Immature natural killer cell (primary cell): ENCODE measurements around the gene KIF3A. TPM values are rescaled to one million over a fixed set of nuclear protein-coding genes. Genes with fewer than 3 reads are reported as not detected.

ENCODE experiments used
- DNase-seq, 3 donors: peaks; one replicate each; pipeline ENCODE4 v3.0.0; 2022; ENCODE audit warnings: mixed read lengths in 1 of 3
- H3K27ac Mint-ChIP-seq, 6 donors: one replicate each; pipeline ENCODE4 v1.8.0; 2020; ENCODE audit warnings: mixed read lengths in 6 of 6, mild to moderate bottlenecking in 5 of 6, inconsistent platforms in 4 of 6, moderate library complexity in 3 of 6
- H3K27me3 Mint-ChIP-seq, 3 donors: one replicate each; pipeline ENCODE4 v1.8.0; 2020 to 2021; ENCODE audit warnings: low read depth in 3 of 3, mild to moderate bottlenecking in 3 of 3, mixed read lengths in 3 of 3, moderate library complexity in 3 of 3, inconsistent platforms in 1 of 3
- H3K36me3 Mint-ChIP-seq, 3 donors: one replicate each; pipeline ENCODE4 v1.8.0; 2020; ENCODE audit warnings: mixed read lengths in 3 of 3, inconsistent platforms in 2 of 3, mild to moderate bottlenecking in 2 of 3
- H3K4me1 Mint-ChIP-seq, 2 donors: one replicate each; pipeline ENCODE4 v1.8.0; 2020; ENCODE audit warnings: inconsistent platforms in 2 of 2, mild to moderate bottlenecking in 2 of 2, mixed read lengths in 2 of 2, moderate library complexity in 1 of 2
- H3K4me3 Mint-ChIP-seq, 5 donors: one replicate each; pipeline ENCODE4 v1.8.0; 2020; ENCODE audit warnings: mild to moderate bottlenecking in 5 of 5, mixed read lengths in 5 of 5, inconsistent platforms in 3 of 5, moderate library complexity in 3 of 5
- H3K9me3 Mint-ChIP-seq, 6 donors: one replicate each; pipeline ENCODE4 v1.8.0; 2020; ENCODE audit warnings: mild to moderate bottlenecking in 6 of 6, mixed read lengths in 6 of 6, inconsistent platforms in 4 of 6, moderate library complexity in 3 of 6
- polyA plus RNA-seq, 3 donors: library from polyadenylated mRNA; unstranded; fragments of 300-500 nt; fragmentation: Illumina TruSeq; gene quantifications; one replicate each; pipeline ENCODE4 v1.2.3, GENCODE V29; 2021

KIF3A gene
- polyA plus RNA-seq, 3 donors from 2014 or later: 7.4 to 13.5 (median 8.2) TPM

GRCh38 chr5:132742158-132742557 lies 4.8 kb upstream of the KIF3A start:
- Mint-ChIP-seq H3K27me3 (peaks cover 10 to 26% (median 13%) of the 10 kb centered on the region in 3 donors), H3K27ac (no peak overlapping the region), H3K4me1 (peaks cover 14% of the 10 kb centered on the region in 2 donors), H3K4me3 (peak overlapping the region in 1 of 5 donors; percentile 12), H3K36me3 (peaks cover 0 to 3% (median 0%) of the 10 kb centered on the region in 3 donors), H3K9me3 (peaks cover 0 to 3% (median under 1%) of the 10 kb centered on the region in 6 donors)
- no peak for DNase-seq

- H3K4me1 Mint-ChIP-seq: peaks cover 18 to 24% of the 10 kb centered on the region in 2 donors
Measured at GRCh38 chr5:132739232-132739631, 1.9 kb upstream of the KIF3A start.

GRCh38 chr5:132737982-132738681 lies 786 bp upstream of the KIF3A start:
- Mint-ChIP-seq H3K27me3 (peaks cover 5 to 24% (median 6%) of the 10 kb centered on the region in 3 donors), H3K36me3 (peaks cover 0 to 4% (median 3%) of the 10 kb centered on the region in 3 donors), H3K9me3 (peaks cover 0 to 2% (median under 1%) of the 10 kb centered on the region in 6 donors), H3K4me1 (peaks cover 18 to 24% of the 10 kb centered on the region in 2 donors), H3K27ac (peak overlapping the region; percentile 75 to 91 (median 88)), H3K4me3 (peak overlapping the region; percentile 86 to 94 (median 91))
- no peak for DNase-seq

More at GRCh38 chr5:132739232-132739631, 1.9 kb upstream of the KIF3A start:
- Mint-ChIP-seq H3K9me3 (peaks cover 0 to 2% (median under 1%) of the 10 kb centered on the region in 6 donors), H3K4me3 (no peak overlapping the region), H3K27me3 (peaks cover 6 to 25% (median 8%) of the 10 kb centered on the region in 3 donors), H3K36me3 (peaks cover 0 to 3% (median 0%) of the 10 kb centered on the region in 3 donors), H3K27ac (no peak overlapping the region)
- no peak for DNase-seq

GRCh38 chr5:132734687-132735086 lies 2.7 kb downstream of the KIF3A start:
- Mint-ChIP-seq H3K36me3 (peaks cover 1 to 15% (median 7%) of the 10 kb centered on the region in 3 donors), H3K27ac (no peak overlapping the region), H3K9me3 (no peaks in the 10 kb centered on the region), H3K27me3 (peaks cover 3 to 9% (median 6%) of the 10 kb centered on the region in 3 donors), H3K4me3 (no peak overlapping the region), H3K4me1 (peaks cover 18 to 25% of the 10 kb centered on the region in 2 donors)
- DNase-seq: no peak

- no peak for DNase-seq
- Mint-ChIP-seq H3K9me3 (no peaks in the 10 kb centered on the region), H3K4me3 (no peak overlapping the region)
Measured at GRCh38 chr5:132733499-132734148, 3.7 kb downstream of the KIF3A start.

GRCh38 chr5:132729896-132730295 lies 7.5 kb downstream of the KIF3A start:
- peaks cover 0 to 4% of the 10 kb centered on the region in 2 donors for H3K4me1 Mint-ChIP-seq
- H3K27me3 Mint-ChIP-seq: no peaks in the 10 kb centered on the region
- no peak for DNase-seq
- H3K27ac Mint-ChIP-seq: no peak overlapping the region
- no peak overlapping the region for H3K4me3 Mint-ChIP-seq
- peaks cover 4 to 39% (median 15%) of the 10 kb centered on the region in 3 donors for H3K36me3 Mint-ChIP-seq
- H3K9me3 Mint-ChIP-seq: no peaks in the 10 kb centered on the region

More at GRCh38 chr5:132733499-132734148, 3.7 kb downstream of the KIF3A start:
- Mint-ChIP-seq H3K27ac (no peak overlapping the region), H3K4me1 (peaks cover 18 to 29% of the 10 kb centered on the region in 2 donors), H3K36me3 (peaks cover 4 to 21% (median 15%) of the 10 kb centered on the region in 3 donors), H3K27me3 (peaks cover 3 to 4% (median 4%) of the 10 kb centered on the region in 3 donors)

GRCh38 chr5:132725745-132726144 lies 11.6 kb downstream of the KIF3A start:
- Mint-ChIP-seq H3K4me3 (no peak overlapping the region), H3K9me3 (no peaks in the 10 kb centered on the region), H3K4me1 (peaks cover 0 to 4% of the 10 kb centered on the region in 2 donors), H3K36me3 (peaks cover 7 to 40% (median 19%) of the 10 kb centered on the region in 3 donors), H3K27ac (no peak overlapping the region), H3K27me3 (no peaks in the 10 kb centered on the region)
- DNase-seq: no peak

- Mint-ChIP-seq H3K36me3 (peaks cover 11 to 26% (median 15%) of the 10 kb centered on the region in 3 donors), H3K27me3 (peaks cover 0 to 1% (median 0%) of the 10 kb centered on the region in 3 donors), H3K9me3 (no peaks in the 10 kb centered on the region), H3K4me3 (no peak overlapping the region), H3K4me1 (no peaks in the 10 kb centered on the region), H3K27ac (no peak overlapping the region)
- DNase-seq: no peak
Measured at GRCh38 chr5:132718544-132719312, 18.6 kb downstream of the KIF3A start.

GRCh38 chr5:132714456-132715307 lies 22.7 kb downstream of the KIF3A start:
- Mint-ChIP-seq H3K27me3 (peaks cover 0 to 1% (median 0%) of the 10 kb centered on the region in 3 donors), H3K27ac (peak overlapping the region in 1 of 6 donors; percentile 80), H3K4me3 (no peak overlapping the region), H3K4me1 (no peaks in the 10 kb centered on the region), H3K36me3 (peaks cover 8 to 18% (median 17%) of the 10 kb centered on the region in 3 donors), H3K9me3 (no peaks in the 10 kb centered on the region)
- DNase-seq: peak in 1 of 3 donors; percentile 13

- H3K4me3 Mint-ChIP-seq: no peak overlapping the region
- no peaks in the 10 kb centered on the region for H3K4me1 Mint-ChIP-seq
- no peak for DNase-seq
- H3K27me3 Mint-ChIP-seq: no peaks in the 10 kb centered on the region
- H3K27ac Mint-ChIP-seq: no peak overlapping the region
- H3K9me3 Mint-ChIP-seq: no peaks in the 10 kb centered on the region
- H3K36me3 Mint-ChIP-seq: peaks cover 11 to 28% (median 25%) of the 10 kb centered on the region in 3 donors
Measured at GRCh38 chr5:132708645-132709044, 28.7 kb downstream of the KIF3A start.

- no peak overlapping the region for H3K4me3 Mint-ChIP-seq
- no peaks in the 10 kb centered on the region for H3K4me1 Mint-ChIP-seq
- no peaks in the 10 kb centered on the region for H3K9me3 Mint-ChIP-seq
- DNase-seq: no peak
- H3K27me3 Mint-ChIP-seq: no peaks in the 10 kb centered on the region
- H3K36me3 Mint-ChIP-seq: peaks cover 41 to 48% (median 48%) of the 10 kb centered on the region in 3 donors
- H3K27ac Mint-ChIP-seq: no peak overlapping the region
Measured at GRCh38 chr5:132704875-132705274, 32.5 kb downstream of the KIF3A start.

- Mint-ChIP-seq H3K4me1 (peaks cover 10 to 14% of the 10 kb centered on the region in 2 donors), H3K36me3 (peaks cover 23 to 39% (median 37%) of the 10 kb centered on the region in 3 donors), H3K9me3 (no peaks in the 10 kb centered on the region), H3K27ac (no peak overlapping the region), H3K4me3 (no peak overlapping the region), H3K27me3 (peaks cover 0 to 3% (median 0%) of the 10 kb centered on the region in 3 donors)
- DNase-seq: no peak
Measured at GRCh38 chr5:132695956-132696355, 41.4 kb downstream of the KIF3A start.

GRCh38 chr5:132692632-132692967 lies 44.7 kb downstream of the KIF3A start:
- Mint-ChIP-seq H3K4me1 (peaks cover 19 to 32% of the 10 kb centered on the region in 2 donors), H3K9me3 (no peaks in the 10 kb centered on the region), H3K4me3 (no peak overlapping the region), H3K27me3 (peaks cover 0 to 3% (median 0%) of the 10 kb centered on the region in 3 donors), H3K27ac (no peak overlapping the region), H3K36me3 (peaks cover 5 to 19% (median 14%) of the 10 kb centered on the region in 3 donors)
- no peak for DNase-seq
